CD4-positive, alpha-beta T cell treated with Interferon alpha-2 for 1 hour (primary cell): ENCODE data around the gene EIF2S2.

Experiments
- DNase-seq, 2 donors: peaks; one replicate each; pipeline ENCODE4 v3.0.0-alpha.2; 2020 to 2022

EIF2S2 gene

DNA sequence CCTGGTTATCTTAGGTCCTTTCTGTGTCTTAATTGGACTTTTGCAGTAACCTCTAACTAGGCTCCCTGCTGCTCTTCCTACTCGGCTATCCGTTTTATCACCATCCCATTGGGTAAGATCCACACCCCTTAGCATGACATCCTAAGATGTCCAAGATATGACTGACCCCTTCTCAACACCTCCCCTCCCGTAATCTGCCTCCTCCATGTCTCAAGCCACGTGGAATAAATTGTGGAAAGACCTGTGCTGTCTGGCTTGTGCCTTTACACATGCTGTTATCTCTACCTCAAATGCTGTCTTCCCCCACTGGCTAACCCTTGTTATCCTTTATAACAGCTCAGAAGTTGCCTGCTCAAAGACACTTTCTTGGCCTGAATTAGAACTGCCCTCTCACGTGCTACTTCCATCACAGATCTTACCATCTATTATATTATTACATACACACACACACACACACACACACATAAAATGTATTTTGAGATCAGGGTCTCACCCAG is 26.5 kb downstream of the EIF2S2 start:
- no peak for DNase-seq

DNA sequence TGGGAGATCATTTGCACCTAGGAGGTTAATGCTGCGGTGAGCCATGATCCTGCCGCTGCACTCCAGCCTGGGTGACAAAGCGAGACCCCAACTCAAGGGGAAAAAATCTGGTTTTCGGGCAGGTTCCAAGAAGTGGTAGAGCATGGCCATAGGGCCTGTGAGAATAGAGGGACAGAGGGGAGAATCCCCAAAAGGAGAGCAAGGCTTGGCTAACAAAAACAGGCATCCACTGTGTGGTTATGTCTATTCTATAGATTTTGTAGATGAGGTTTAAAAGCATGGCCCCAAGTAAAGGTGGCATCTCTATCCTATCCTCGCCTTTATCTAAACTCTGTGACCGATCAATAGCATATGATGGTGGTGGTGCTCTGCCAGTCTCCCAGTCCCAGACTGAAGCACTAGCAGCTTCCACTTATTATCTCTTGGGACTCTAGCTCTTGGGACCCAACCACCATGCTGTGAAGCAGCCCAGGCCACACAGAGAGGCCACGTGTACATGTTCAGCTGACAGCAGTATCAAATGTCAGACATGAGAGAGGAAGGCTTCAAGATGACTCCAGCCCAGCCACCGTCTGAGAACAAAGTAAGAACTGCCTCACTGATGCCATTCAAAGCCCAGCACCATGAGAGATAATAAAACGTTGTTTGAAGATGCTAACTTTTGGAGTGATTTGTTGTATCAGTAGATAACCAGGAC is 27.7 kb downstream of the EIF2S2 start:
- DNase-seq = no peak

DNA sequence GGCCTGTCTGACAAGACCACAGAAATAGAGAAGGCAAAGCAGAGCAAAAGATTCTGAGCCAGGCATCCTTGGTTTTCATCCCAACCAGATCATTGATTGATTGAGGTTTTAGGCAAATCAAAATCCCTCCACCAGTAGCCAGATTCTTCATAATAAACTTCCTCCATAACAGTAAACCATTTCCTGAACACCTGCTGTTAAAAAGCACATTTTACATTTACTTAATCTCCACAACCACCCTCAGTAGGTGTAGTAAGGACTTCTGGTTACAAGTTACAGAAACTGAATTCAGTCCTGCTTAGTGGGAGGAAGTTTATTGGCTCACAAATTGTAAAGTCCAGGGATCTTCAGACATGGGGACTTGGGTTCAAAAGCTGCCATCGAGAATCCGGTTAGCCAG is 28.3 kb downstream of the EIF2S2 start:
- DNase-seq = no peak

DNA sequence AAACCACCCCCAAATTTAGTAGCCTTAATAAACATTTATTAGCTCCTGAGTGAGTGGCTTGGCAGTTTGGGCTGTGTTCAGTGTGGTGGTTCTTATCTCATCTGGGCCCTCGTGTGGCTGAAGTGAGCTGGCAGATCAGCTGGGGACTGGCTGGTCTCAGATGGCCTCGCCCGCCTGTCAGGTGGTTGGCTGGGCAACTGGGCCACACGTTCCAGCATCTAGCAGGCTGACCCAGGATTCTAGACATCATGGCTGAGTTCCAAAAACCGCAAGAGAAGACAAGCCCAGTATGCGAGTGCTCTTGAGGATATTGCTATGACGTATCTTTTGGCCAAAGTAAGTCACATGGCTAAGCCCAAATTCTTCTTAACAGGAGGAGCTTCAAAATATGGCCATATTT is 28.9 kb downstream of the EIF2S2 start:
- DNase-seq = no peak

DNA sequence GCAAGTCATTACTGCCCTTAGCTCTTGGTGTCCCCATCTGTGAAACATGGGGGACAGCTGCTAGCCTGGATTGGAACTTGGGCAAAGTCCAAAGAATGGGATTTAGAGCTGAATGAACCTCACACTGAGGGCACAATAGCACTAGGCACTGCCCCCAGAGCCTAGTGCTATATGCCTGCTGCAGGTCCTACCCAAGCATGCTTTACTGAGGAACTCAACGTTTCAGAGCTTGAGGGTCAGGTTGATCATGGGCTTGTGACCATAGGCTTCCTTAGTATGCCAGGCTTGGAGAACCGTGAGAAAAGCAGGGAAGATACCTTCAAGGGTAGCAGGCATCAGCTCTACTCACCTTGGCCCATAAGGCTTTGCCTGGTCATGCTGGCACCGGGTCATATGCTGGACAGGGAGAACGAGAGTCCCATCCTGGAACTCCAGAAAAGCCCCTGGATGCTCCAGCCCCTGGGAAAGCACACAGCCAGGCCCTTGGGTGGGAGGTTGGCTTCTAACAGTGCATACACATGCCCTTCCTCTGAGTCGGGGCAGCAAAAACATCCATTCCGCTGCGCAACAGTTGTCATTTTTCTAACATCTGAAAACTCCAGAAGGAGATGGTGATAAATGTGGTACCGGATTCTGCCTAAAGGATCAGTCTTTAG is 29.7 kb downstream of the EIF2S2 start:
- DNase-seq = no peak

DNA sequence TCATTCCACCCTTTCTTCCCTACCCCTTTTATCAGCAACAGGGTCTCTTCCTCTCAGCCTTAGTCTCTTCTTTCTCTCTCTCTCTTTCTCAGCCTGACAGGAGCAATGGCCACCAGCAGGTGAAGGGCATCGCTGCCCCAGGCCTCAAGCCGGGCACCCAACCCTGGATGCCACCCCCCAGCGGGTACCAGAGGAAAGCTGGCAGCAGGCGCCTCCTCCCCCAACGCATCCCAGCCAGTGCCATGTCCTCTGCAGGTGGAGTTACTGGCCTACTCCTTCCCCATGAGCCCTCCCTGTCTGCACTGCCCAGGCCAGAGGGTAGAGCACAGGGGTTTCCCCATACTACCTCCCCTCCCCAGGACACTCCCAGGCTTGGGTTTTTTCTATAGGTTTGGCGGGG is 32.2 kb downstream of the EIF2S2 start:
- no peak for DNase-seq

DNA sequence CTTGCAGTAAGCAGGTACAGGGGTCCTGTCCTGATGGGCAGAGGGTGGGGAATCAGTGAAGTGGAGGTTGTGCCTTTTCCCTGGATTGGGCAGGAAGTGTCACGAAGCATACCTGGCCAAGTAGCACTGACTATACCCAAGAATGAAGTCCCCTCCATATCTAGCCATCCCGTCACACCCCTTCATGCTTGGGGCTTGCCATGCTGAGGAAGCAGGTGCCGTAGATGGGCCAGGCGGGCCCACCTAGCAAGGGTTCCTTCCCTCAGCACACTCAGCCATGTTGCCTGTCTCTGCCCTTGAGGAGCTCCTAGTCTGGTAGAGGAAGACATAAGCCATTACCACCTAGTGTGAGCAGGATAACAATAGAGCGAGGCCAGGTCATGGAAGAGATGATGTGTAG is 33.5 kb downstream of the EIF2S2 start:
- no peak for DNase-seq

DNA sequence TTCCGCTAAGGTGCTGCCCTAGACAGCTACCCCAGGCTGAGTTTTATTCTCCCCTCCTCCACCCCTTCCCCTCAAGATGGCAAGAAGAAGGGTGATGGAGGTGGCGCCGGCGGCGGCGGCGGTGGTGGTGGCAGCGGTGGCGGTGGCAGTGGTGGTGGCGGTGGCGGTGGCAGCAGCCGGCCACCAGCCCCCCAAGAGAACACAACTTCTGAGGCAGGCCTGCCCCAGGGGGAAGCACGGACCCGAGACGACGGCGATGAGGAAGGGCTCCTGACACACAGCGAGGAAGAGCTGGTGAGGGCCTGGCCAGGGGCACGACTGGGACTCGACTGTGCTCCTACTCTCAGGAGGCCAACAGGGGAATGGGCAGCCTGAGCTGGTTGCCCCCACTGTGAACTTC is 35.1 kb downstream of the EIF2S2 start:
- DNase-seq = no peak

DNA sequence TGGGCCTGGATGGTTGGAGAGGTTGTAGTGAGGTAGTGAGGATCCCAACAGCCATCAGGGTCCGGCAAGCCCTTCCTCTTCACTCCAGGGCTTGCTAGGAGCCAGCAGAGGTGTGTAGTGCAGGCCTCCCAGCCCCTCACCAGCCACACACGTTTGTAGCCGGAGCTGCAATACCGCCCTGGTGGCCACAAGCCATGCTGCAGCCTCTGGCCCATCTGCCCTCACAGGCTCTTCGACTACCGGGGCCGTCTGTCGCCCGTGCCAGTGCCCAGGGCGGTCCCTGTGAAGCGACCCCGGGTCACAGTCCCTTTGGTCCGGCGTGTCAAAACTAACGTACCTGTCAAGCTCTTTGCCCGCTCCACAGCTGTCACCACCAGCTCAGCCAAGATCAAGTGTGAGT is 36.4 kb downstream of the EIF2S2 start:
- DNase-seq = no peak

DNA sequence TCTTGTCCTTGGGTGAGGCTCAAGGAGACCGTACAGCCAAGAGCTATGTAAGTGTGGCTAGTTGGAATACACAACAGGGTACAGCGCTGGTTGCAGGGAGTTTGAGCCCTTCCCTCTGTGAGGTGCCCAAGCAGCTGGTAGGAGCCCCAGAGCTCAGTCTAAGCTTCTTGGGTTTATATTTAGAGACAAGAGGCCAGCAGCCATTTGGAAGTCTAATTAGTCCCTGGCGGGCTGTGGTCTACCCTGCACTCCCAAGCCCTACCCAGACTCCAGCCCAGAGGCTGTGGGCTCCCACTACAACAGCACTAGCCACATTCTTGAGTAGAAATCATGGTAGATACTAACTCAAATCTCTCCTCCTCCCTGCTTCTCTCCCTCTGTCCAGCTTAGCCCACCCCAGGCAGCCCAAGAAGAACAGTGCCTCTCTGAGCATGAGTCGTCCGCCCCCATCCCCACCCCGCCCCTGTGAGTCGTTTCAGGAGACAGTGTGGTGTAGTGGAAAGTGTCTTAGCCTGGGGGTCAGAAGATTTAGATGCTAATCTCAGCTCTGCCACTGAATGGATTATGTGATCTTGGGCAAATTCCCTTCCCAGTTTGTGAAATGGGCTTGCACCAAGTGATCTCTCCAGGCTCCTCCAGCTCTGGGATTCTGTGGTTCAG is 37.8 kb downstream of the EIF2S2 start:
- DNase-seq = no peak

DNA sequence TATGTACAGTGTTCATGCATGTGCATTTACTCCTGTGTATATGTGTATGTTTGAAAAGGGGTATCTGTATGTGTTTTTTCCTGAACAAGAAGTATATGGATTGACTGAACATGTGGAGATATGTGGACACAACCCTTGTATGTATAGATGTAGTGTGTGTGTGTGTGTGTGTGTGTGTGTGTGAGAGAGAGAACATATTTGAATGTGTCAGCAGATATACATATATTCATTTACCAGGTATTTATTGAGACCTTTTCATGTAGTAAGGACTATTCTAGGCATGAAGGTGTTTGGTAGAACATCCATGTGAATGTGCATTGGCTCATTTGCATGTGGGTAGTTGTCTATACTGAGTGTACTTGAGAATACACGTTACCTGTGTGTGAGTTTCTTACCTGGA is 39.3 kb downstream of the EIF2S2 start:
- no peak for DNase-seq

DNA sequence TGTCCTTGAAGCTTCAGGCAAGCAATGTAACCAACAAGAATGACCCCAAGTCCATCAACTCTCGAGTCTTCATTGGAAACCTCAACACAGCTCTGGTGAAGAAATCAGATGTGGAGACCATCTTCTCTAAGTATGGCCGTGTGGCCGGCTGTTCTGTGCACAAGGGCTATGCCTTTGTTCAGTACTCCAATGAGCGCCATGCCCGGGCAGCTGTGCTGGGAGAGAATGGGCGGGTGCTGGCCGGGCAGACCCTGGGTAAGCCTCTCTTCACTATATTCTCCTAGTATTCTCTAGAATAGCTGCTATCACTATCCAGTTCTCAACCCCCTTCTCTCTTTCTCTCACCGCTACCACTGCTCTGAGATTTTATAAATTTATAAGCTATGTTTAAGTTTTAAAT is 40.0 kb downstream of the EIF2S2 start:
- no peak for DNase-seq

DNA sequence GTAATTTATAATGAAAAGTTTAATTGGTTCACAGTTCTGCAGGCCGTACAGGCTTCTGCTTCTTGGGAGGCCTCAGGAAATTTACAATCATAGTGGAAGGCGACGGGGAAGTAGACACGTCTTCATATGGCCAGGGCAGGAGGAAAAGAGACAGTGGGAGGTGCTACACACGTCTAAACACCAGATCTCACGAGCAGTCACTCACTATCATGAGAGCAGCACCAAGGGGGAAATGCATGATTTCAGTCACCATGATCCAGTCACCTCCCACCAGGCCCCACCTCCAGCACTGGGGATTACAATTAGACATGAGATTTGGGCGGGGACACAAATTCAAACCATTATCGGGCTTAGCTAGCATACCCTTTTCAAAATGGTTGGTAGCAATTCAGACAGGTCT is 41.2 kb downstream of the EIF2S2 start:
- no peak for DNase-seq

DNA sequence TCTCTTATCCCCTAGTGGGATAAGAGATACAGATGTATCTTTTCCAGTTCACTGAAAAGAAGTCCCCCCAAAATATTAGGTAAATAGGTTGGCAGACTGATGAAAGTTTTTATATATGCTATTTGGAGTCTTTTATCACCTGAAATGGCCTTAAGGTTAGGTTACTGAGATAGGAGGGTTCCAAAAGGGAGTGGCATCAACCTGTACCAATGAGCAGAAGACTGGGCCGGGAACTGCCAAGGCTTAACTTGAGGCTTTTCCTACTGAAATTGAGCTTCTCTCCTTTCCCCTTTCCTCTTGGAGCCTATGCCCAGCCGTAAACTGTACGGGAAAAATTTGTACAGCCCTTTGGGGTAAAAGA is 42.0 kb downstream of the EIF2S2 start:
- no peak for DNase-seq

DNA sequence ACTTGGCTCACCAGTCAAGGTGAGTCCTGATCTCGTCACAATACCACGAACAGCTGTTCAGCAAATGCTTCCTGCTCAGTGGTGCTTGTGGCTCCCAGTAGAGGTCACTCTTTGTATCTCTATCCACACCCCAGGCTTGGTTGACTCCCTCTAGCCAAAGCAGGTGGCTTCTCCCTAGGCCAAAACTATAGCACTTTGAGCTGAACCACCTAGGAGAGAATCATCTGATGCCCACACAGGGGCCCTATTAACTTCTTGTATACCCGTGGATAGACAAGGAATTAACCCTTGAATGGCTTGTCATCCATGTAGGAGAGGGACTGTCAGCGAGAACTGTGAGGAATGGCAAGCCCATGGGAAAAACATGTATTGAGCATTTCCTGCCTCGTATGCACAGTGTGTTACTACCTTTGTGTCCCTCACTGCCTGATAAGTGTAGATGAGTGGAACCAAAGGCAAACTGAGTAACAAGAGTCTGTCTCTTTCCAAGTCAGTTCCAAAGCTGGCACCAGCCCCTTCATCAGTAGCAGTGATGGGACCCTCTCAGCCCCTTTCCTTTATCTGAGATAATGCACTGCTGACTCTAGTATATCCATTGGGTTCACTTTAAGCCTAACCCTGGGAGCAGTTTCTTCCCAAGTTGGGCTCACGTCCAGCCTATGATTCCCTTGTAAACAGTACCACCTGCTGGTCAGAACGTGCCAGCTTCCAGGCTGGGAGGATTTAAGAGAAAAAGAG is 42.5 kb downstream of the EIF2S2 start:
- DNase-seq = peak; percentile 50 to 67

DNA sequence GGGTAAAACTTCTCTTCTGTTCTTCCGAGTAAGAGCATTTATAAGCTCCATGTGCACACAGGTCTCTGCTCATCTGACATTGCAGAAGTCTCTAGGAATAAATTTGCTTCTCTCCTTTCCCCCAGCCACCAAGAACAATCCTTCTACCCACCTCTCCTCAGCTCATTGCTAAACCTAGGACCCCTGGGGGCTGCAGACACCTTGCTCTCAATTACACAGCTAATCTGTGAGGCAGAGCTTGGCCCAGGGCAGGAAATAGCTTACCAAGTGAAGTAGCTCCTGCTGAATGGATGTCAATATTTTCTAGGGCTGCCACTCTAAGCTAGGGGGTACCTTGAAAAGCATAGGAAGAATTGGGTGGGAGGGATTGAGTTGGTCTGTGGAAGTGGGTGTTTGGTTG is 44.0 kb downstream of the EIF2S2 start:
- no peak for DNase-seq

DNA sequence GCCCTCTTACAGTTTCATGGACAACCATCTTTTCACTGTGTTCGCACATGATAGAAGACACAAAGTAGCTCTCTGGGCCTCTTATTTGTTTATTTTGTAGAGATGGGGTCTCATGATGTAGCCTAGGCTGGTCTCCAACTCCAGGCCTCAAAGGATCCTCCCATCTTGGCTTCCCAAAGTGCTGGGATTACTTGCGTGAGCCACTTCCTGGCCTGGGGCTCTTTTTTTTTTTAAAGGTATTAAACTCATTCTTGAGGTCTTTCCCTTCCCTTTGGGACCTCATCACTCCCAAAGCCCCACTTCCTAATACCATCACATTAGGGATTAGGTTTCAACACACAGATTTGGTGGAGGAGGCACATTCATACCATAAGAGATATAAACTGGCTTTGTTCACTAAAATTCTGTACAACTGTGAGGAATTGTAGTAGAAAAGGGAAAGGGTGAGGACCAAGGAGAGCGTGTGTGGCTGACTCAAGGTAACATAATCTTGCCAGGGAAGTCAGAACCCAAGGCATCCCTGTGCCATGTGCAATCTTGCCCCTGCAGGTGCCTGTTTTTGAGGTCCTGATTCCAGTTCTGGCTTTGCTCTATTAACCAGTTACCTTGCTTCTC is 45.5 kb downstream of the EIF2S2 start:
- no peak for DNase-seq

DNA sequence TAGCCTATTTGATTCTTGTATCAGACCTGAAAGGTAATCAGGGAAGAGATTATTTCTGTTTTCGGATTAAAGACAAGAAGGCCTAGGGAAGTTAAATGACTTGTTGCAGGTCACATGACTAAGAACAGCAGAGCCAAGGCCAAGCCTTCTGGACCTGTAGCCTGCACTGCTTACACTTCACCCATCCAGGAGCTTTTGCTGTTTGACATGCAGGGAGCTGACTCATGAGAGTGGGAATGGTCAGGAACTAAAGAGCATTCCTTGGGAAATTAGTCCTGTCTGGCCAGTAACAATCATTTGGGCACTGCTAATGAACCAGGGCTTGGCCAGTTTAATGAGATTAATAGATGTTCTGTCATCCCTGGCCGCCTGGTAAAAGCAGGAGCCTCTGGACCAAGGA is 46.8 kb downstream of the EIF2S2 start:
- DNase-seq = no peak

DNA sequence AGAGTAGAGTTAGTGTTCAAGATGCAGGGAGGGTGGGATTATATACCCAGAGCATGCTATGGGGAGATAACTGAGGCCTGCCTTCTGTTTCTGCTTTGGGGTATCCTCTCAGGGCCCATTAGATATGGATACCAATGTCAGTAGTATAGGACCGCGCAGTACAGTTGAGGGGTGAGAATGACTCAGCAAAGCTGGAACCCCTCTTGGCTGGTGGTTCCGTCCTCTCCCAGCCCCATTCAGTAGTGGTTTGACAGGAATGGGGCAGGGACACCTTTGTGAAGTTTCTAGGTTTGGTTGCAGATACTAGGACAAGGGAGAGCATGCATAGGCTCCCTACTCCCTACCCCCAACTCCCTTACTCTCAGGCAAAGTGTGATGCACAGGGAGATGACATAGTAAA is 47.8 kb downstream of the EIF2S2 start:
- no peak for DNase-seq

DNA sequence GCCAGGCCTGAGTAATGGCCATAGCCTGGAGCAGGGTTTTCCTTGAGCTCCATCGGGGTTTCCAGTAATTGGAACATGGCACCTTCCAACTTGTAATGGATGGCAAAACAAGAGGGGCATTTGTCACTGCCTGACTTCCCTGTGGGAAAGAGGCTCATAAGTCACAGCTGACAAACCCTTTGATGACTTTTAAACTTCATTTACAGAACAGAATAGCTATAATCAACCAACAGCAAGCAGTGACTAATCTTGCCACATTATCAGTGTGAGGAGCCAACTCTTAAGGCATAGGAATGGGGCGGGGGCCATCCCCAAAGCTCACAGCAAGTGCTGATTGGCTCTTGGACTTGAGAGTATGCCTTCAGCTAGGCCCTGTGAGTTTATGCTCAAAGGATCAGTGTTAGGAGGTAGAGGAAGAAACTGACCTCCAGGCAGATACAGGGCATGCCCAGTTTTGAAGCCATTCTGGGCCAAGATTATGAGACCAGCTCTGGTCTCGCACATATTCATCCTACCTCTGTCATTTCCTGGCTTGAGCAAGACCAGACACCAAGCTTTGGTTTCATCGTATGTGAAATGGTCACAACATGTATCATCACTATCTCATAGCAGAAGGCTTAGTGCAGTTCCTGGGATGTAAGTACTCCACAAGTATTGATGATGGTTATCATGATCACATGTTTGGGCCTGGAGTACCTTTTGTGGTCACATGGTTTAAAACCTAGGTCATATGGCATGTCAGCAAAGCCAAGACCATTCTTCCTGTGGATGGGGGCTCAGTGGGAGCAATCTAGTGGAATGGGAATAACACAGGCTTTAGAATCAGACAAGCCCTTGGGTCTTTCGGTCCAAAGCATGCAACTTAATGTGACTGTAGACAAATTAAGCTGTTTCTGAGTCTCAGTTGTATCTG is 49.2 kb downstream of the EIF2S2 start:
- DNase-seq = no peak

DNA sequence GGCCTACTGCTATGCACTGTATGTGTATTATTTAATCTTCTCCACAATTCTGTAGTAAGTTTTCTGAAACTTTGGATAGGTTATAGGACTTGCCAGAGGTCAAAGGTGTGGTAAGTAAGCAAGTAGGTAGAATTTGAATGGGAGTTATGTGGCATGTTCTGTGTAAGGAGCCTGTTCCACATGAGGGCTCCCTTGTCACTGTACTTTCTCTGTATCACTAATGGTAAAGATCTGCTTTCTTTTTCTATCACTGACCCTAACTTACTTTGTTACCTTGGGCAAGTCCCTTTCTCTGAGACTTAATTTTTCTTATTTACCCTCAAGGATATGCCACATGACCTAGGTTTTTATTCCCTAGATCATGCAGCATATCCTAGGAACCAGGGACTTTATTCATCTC is 50.3 kb downstream of the EIF2S2 start:
- DNase-seq = no peak

DNA sequence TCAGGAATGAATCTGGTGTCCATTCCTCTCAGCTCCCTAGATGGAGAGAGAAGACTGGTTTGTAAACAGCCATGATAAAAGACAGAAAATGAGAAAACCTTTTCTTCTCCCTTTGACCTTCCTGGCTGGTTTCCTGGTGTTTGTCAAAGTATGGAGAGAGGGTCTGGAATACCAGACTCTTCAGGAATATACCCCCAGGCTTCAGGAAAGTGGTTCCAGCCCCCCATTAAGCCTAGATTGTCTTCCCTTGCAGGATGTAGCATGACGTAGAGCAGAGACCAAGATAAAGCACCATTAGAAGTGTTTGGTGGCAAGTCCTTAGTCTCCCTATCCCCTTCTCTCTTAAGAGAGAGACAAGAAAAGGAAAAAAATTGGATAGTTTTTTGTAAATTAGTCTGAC is 51.1 kb downstream of the EIF2S2 start:
- DNase-seq = no peak
